HepG2 (cell line): ENCODE measurements around the gene TIMM17B. TPM values are rescaled to one million over a fixed set of nuclear protein-coding genes. Genes with fewer than 3 reads are reported as not detected.
A peak's percentile ranks its signal among the peaks of the same experiment; 100 is the strongest.

Experiments used
- ATAC-seq: fragments of 200-7000 bp; cut with Tn5 transposase; 3 replicates; pipeline ENCODE4 v1.9.1; 2020; ENCODE audit warnings: mild to moderate bottlenecking, moderate library complexity
- BruUV-seq: library from RNA; stranded (reverse); fragments of 400-500 nt; replicated peaks from 2 replicates; lab custom pipeline; 2021; lab: Mats Ljungman, UMichigan
- CTCF ChIA-PET: fragments of 300-600 bp; formaldehyde crosslinking; extraction: SDS; loops from one replicate; lab custom pipeline; 2021; ENCODE audit warnings: low total read pairs, inconsistent platforms, low intra/inter-chr PET ratio; lab: Yijun Ruan, JAX
- POLR2A ChIA-PET: fragments of 350-600 bp; sonication (Branson Sonifier 250); formaldehyde crosslinking; loops from one replicate; lab custom pipeline; 2020; ENCODE audit warnings: antibody characterized with exemption, inconsistent platforms; lab: Yijun Ruan, JAX
- DNase-seq: peaks from one replicate; pipeline ENCODE4 v3.0.0-alpha.2; 2015; ENCODE audit warnings: low spot score
- FAIRE-seq: peaks from 3 replicates; lab custom pipeline; 2011; peaks lifted over from hg19 to GRCh38; lab: Jason Lieb, UNC
- H2AFZ ChIP-seq: one replicate; pipeline ENCODE4 v1.6.1; 2011; ENCODE audit warnings: low read length, inconsistent platforms
- H3K27ac ChIP-seq: fragments of 300-600 bp; 3 replicates; pipeline ENCODE4 v1.8.0; 2011; ENCODE audit warnings: mixed run types, mild to moderate bottlenecking, mixed read lengths, low read length, inconsistent platforms; ENCODE audit not compliant: insufficient read depth; ENCODE audit errors: extremely low read length
- H3K27me3 ChIP-seq, 2 experiments: fragments of 200-600 bp in 1 of 2; 2 replicates in 1 of 2; 3 replicates in 1 of 2; pipeline versions ENCODE4 v1.6.0 to v1.8.0; 2011; ENCODE audit warnings: low read length in 2 of 2, mild to moderate bottlenecking in 2 of 2, moderate library complexity in 2 of 2, inconsistent platforms in 1 of 2; ENCODE audit not compliant: insufficient read depth in 2 of 2, control insufficient read depth in 1 of 2
- H3K36me3 ChIP-seq, 2 experiments: fragments of 200-600 bp in 1 of 2; replicated peaks in 1 of 2; 2 replicates in 1 of 2; 3 replicates in 1 of 2; pipeline versions ENCODE4 v1.5.1 to v1.8.0; 2011; ENCODE audit warnings: low read length in 2 of 2, inconsistent platforms in 1 of 2; ENCODE audit not compliant: insufficient read depth in 2 of 2, control insufficient read depth in 1 of 2
- H3K4me1 ChIP-seq: 2 replicates; pipeline ENCODE4 v1.5.1; 2012; ENCODE audit warnings: low read length, inconsistent platforms; ENCODE audit not compliant: insufficient read depth
- H3K4me2 ChIP-seq: 2 replicates; pipeline ENCODE4 v1.6.0; 2011; ENCODE audit warnings: low read depth, low read length, inconsistent platforms
- H3K4me3 ChIP-seq, 3 experiments: fragments of 200-600 bp in 1 of 3; sonication (generic), shearing (Covaris generic) in 1 of 3; replicated peaks in 1 of 3; 2 replicates each; pipeline ENCODE4 v1.5.1; 2011 to 2016; ENCODE audit warnings: low read length in 3 of 3, inconsistent platforms in 2 of 3, low read depth in 2 of 3, mild to moderate bottlenecking in 2 of 3, control low read depth in 1 of 3, mixed read lengths in 1 of 3; ENCODE audit not compliant: insufficient read depth in 1 of 3
- H3K79me2 ChIP-seq: one replicate; pipeline ENCODE4 v1.6.1; 2011; ENCODE audit warnings: low read length, inconsistent platforms; ENCODE audit not compliant: insufficient read depth
- H3K9ac ChIP-seq: 2 replicates; pipeline ENCODE4 v1.6.0; 2011; ENCODE audit warnings: mild to moderate bottlenecking, low read depth, low read length, inconsistent platforms; ENCODE audit not compliant: insufficient read depth
- H3K9me3 ChIP-seq: 2 replicates; pipeline ENCODE4 v1.5.1; 2012; ENCODE audit warnings: mild to moderate bottlenecking, low read length
- H4K20me1 ChIP-seq: 2 replicates; pipeline ENCODE4 v1.6.0; 2011; ENCODE audit warnings: inconsistent platforms, mild to moderate bottlenecking, low read length, moderate library complexity; ENCODE audit not compliant: insufficient read depth
- HBP1 ChIP-seq: IDR thresholded peaks from 2 replicates; pipeline ENCODE4 v1.6.1; 2016; ENCODE audit warnings: low read depth, control low read depth
- NBN ChIP-seq: fragments of 450-650 bp; conservative IDR thresholded peaks from 2 replicates; pipeline ENCODE4 v1.6.1; 2017
- SALL1 ChIP-seq: sonication (generic); formaldehyde crosslinking; IDR thresholded peaks from 2 replicates; pipeline ENCODE4 v1.8.0; 2022; ENCODE audit warnings: mild to moderate bottlenecking, missing genetic modification reagents
- TFAP4 ChIP-seq: sonication (generic); IDR thresholded peaks from 2 replicates; pipeline ENCODE4 v1.6.1; 2016; ENCODE audit warnings: low read depth, borderline replicate concordance
- TFE3 ChIP-seq: IDR thresholded peaks from 2 replicates; pipeline ENCODE4 v1.6.1; 2016
- ZNF17 ChIP-seq: sonication (generic); formaldehyde crosslinking; IDR thresholded peaks from 2 replicates; pipeline ENCODE4 v1.5.0; 2020; ENCODE audit warnings: mild to moderate bottlenecking, missing genetic modification reagents
- ZNF839 ChIP-seq: sonication (generic); formaldehyde crosslinking; IDR thresholded peaks from 2 replicates; pipeline ENCODE4 v1.4.0; 2020; ENCODE audit warnings: missing genetic modification reagents, mild to moderate bottlenecking, borderline replicate concordance
- WGBS: methylation state at CpG from one replicate; pipeline ENCODE4 v1.1.6; 2017; ENCODE audit warnings: low lambda C conversion rate; 5-methylcytosine and 5-hydroxymethylcytosine counted together
- in situ Hi-C: cut with HindIII; loops from 2 replicates; pipeline ENCODE4 v1.10.0; 2017; ENCODE audit warnings: low pct_unique_long_range_greater_than_20kb; ENCODE audit not compliant: extremely low pct_ligation_motif_present
- intact Hi-C: fragments of 100-400 bp; cut with micrococcal nuclease; formaldehyde crosslinking; loops from one replicate; pipeline ENCODE4 v1.10.0; 2022; ENCODE audit not compliant: unreplicated experiment
- polyA plus RNA-seq, 8 experiments: library from polyadenylated mRNA; depleted of rRNA in 3 of 8; stranded (reverse) in 7 of 8; unstranded in 1 of 8; fragments of >200 nt; fragmentation: Illumina TruSeq in 4 of 8; extraction: Trizol in 4 of 8; gene quantifications; 2 replicates each; pipeline versions ENCODE4 v1.2.1 to v1.2.3, GENCODE V29; 2011 to 2016; ENCODE audit warnings: low read depth in 4 of 8, missing spikeins in 1 of 8, mixed read lengths in 1 of 8; ENCODE audit not compliant: insufficient read depth in 1 of 8
- total RNA-seq, 5 experiments: library from RNA; depleted of rRNA; stranded (reverse); fragments of >200 nt; fragmentation: Illumina TruSeq; extraction: Trizol; gene quantifications; 2 replicates each; pipeline ENCODE4 v1.2.3, GENCODE V29; 2016; ENCODE audit warnings: low read depth in 1 of 5

Gene TIMM17B
- total and polyA plus RNA-seq, 2 of the 13 experiments (the other 11 are each of a cell fraction or from before 2014, with no cell fraction given): 56.0 to 72.5 TPM

GRCh38 chrX:48864210-48864609 is 33.4 kb downstream of the TIMM17B start:
- Histone ChIP-seq H3K27me3 (no peaks in the 10 kb centered on the region), H3K4me1 (peaks cover 21% of the 10 kb centered on the region), H2AFZ (peak overlapping the region; percentile 15), H3K9ac (no peak overlapping the region), H3K27ac (no peak overlapping the region), H3K4me3 (no peak overlapping the region), H4K20me1 (no peaks in the 10 kb centered on the region), H3K79me2 (no peaks in the 10 kb centered on the region), H3K4me2 (no peak overlapping the region), H3K36me3 (no peaks in the 10 kb centered on the region), H3K9me3 (no peaks in the 10 kb centered on the region)
- intact Hi-C loops (no loop called here), in situ Hi-C loops (no loop called here)
- FAIRE-seq: no peak
- WGBS: 0% methylated on average over 4 of the region's 4 CpGs
- no TSS peak for BruUV-seq
- no peak for TF ChIP-seq TFAP4
- TF ChIP-seq NBN: no peak
- no peak for TF ChIP-seq ZNF839 (CRISPR knock-in tag)
- TF ChIP-seq HBP1 (CRISPR knock-in tag): no peak
- TF ChIP-seq SALL1 (CRISPR knock-in tag): no peak
- no peak for TF ChIP-seq ZNF17 (CRISPR knock-in tag)
- no peak for TF ChIP-seq TFE3 (CRISPR knock-in tag)
- CTCF ChIA-PET: no interaction called here
- POLR2A ChIA-PET: no interaction called here
- peak; percentile 1 for DNase-seq
- ATAC-seq: no peak
